CD4-positive, CD25-positive, alpha-beta regulatory T cell (primary cell): ENCODE data around the gene ITSN1. TPM values are rescaled to one million over a fixed set of nuclear protein-coding genes. Genes with fewer than 3 reads are reported as not detected.

Experiments used
- ATAC-seq, 2 donors: fragments of 150-1000 bp; cut with Tn5 transposase; one replicate each; pipeline ENCODE4 v1.10.0; 2021; ENCODE audit warnings: low read depth in 2 of 2, moderate number of reproducible peaks in 2 of 2, moderate library complexity in 1 of 2
- DNase-seq, 3 donors: peaks; one replicate each; pipeline versions ENCODE4 v3.0.0 to v3.0.0-alpha.2; 2012 to 2022; ENCODE audit warnings: mixed read lengths in 1 of 3
- H3K27ac ChIP-seq: one replicate; pipeline ENCODE4 v1.7.0; 2013; ENCODE audit warnings: mild to moderate bottlenecking, low read length; ENCODE audit not compliant: insufficient read depth, poor library complexity, severe bottlenecking
- H3K27me3 ChIP-seq: one replicate; pipeline ENCODE4 v1.7.0; 2013; ENCODE audit warnings: low read length; ENCODE audit not compliant: control insufficient read depth, insufficient read depth
- H3K36me3 ChIP-seq: one replicate; pipeline ENCODE4 v1.7.0; 2013; ENCODE audit warnings: mild to moderate bottlenecking, low read length, moderate library complexity; ENCODE audit not compliant: control insufficient read depth, insufficient read depth
- H3K4me1 ChIP-seq: 2 replicates; pipeline ENCODE4 v1.7.0; 2013; ENCODE audit warnings: mild to moderate bottlenecking, low read length; ENCODE audit not compliant: insufficient read depth, control insufficient read depth, poor library complexity, severe bottlenecking
- H3K4me3 ChIP-seq: one replicate; pipeline ENCODE4 v1.7.0; 2013; ENCODE audit warnings: low read depth, mild to moderate bottlenecking, low read length, moderate library complexity
- H3K9me3 ChIP-seq, 2 experiments: 1 replicate in 1 of 2; 2 replicates in 1 of 2; pipeline ENCODE4 v1.7.0; 2013; ENCODE audit warnings: low read length in 2 of 2, mild to moderate bottlenecking in 1 of 2, moderate library complexity in 1 of 2; ENCODE audit not compliant: control insufficient read depth in 2 of 2
- H3K27ac Mint-ChIP-seq, 3 donors: one replicate each; pipeline ENCODE4 v1.8.0; 2020 to 2022; ENCODE audit warnings: mild to moderate bottlenecking in 3 of 3, mixed read lengths in 3 of 3, moderate library complexity in 2 of 3
- H3K27me3 Mint-ChIP-seq: one replicate; pipeline ENCODE4 v1.8.0; 2022; ENCODE audit warnings: mild to moderate bottlenecking, mixed read lengths
- H3K36me3 Mint-ChIP-seq: one replicate; pipeline ENCODE4 v1.8.0; 2020; ENCODE audit warnings: mixed read lengths
- H3K4me1 Mint-ChIP-seq, 4 donors: one replicate each; pipeline ENCODE4 v1.8.0; 2020 to 2022; ENCODE audit warnings: mixed read lengths in 4 of 4, mild to moderate bottlenecking in 1 of 4
- H3K4me3 Mint-ChIP-seq, 4 donors: one replicate each; pipeline ENCODE4 v1.8.0; 2020 to 2022; ENCODE audit warnings: mild to moderate bottlenecking in 4 of 4, mixed read lengths in 4 of 4, moderate library complexity in 3 of 4
- H3K9me3 Mint-ChIP-seq, 7 donors: one replicate each; pipeline ENCODE4 v1.8.0; 2020 to 2022; ENCODE audit warnings: mixed read lengths in 7 of 7, mild to moderate bottlenecking in 3 of 7, moderate library complexity in 2 of 7
- polyA plus RNA-seq, 4 donors: library from polyadenylated mRNA; unstranded; fragments of 300-500 nt; fragmentation: Illumina TruSeq; gene quantifications; one replicate each; pipeline ENCODE4 v1.2.3, GENCODE V29; 2021
- total RNA-seq: library from RNA; stranded (reverse); gene quantifications from one replicate; pipeline ENCODE4 v1.2.3, GENCODE V29; 2022

The ITSN1 gene
- total and polyA plus RNA-seq, 5 donors from 2014 or later, result 0.17 to 1.1 (median 0.44) TPM

GRCh38 chr21:33685613-33686197, 43.4 kb downstream of the ITSN1 start:
- Mint-ChIP-seq H3K4me1 (peaks cover 0 to 6% (median 0%) of the 10 kb centered on the region in 4 donors), H3K9me3 (no peaks in the 10 kb centered on the region), H3K27ac (no peak overlapping the region), H3K4me3 (no peak overlapping the region), H3K27me3 (peaks cover 42% of the 10 kb centered on the region), H3K36me3 (no peaks in the 10 kb centered on the region)
- DNase-seq (no peak), ATAC-seq (no peak)
- H3K36me3 ChIP-seq, result no peaks in the 10 kb centered on the region
- H3K9me3 ChIP-seq, result no peaks in the 10 kb centered on the region
- no peak overlapping the region for H3K4me3 ChIP-seq
- peaks cover 4% of the 10 kb centered on the region for H3K27me3 ChIP-seq
- no peaks in the 10 kb centered on the region for H3K4me1 ChIP-seq
- no peak overlapping the region for H3K27ac ChIP-seq

GRCh38 chr21:33686386-33686785, 44.1 kb downstream of the ITSN1 start:
- no peak overlapping the region for H3K27ac Mint-ChIP-seq

GRCh38 chr21:33687634-33688033, 45.3 kb downstream of the ITSN1 start:
- no peak for DNase-seq
- H3K36me3 ChIP-seq, result no peaks in the 10 kb centered on the region
- H3K27me3 ChIP-seq, result peaks cover 4% of the 10 kb centered on the region
- no peaks in the 10 kb centered on the region for H3K9me3 Mint-ChIP-seq
- peaks cover 43% of the 10 kb centered on the region for H3K27me3 Mint-ChIP-seq
- no peaks in the 10 kb centered on the region for H3K9me3 ChIP-seq
- no peaks in the 10 kb centered on the region for H3K4me1 ChIP-seq
- no peak overlapping the region for H3K4me3 Mint-ChIP-seq
- H3K4me1 Mint-ChIP-seq, result peaks cover 0 to 2% (median 0%) of the 10 kb centered on the region in 4 donors
- H3K36me3 Mint-ChIP-seq, result no peaks in the 10 kb centered on the region
- H3K27ac ChIP-seq, result no peak overlapping the region
- no peak overlapping the region for H3K27ac Mint-ChIP-seq
- ATAC-seq, result no peak
- H3K4me3 ChIP-seq, result no peak overlapping the region

More at GRCh38 chr21:33686386-33686785, 44.1 kb downstream of the ITSN1 start:
- Histone ChIP-seq H3K4me1 (no peaks in the 10 kb centered on the region), H3K27me3 (peaks cover 4% of the 10 kb centered on the region), H3K4me3 (no peak overlapping the region), H3K27ac (no peak overlapping the region), H3K36me3 (no peaks in the 10 kb centered on the region), H3K9me3 (no peaks in the 10 kb centered on the region)
- no peaks in the 10 kb centered on the region for H3K36me3 Mint-ChIP-seq
- peaks cover 42% of the 10 kb centered on the region for H3K27me3 Mint-ChIP-seq
- ATAC-seq, result no peak
- H3K4me3 Mint-ChIP-seq, result no peak overlapping the region
- no peaks in the 10 kb centered on the region for H3K9me3 Mint-ChIP-seq
- H3K4me1 Mint-ChIP-seq, result peaks cover 0 to 2% (median 0%) of the 10 kb centered on the region in 4 donors
- no peak for DNase-seq

GRCh38 chr21:33688353-33688752, 46.1 kb downstream of the ITSN1 start:
- H3K4me1 ChIP-seq, result no peaks in the 10 kb centered on the region
- H3K9me3 Mint-ChIP-seq, result no peaks in the 10 kb centered on the region
- no peak overlapping the region for H3K4me3 ChIP-seq
- no peak overlapping the region for H3K4me3 Mint-ChIP-seq
- H3K9me3 ChIP-seq, result no peaks in the 10 kb centered on the region
- no peak overlapping the region for H3K27ac ChIP-seq
- ATAC-seq, result no peak
- H3K36me3 ChIP-seq, result no peaks in the 10 kb centered on the region
- H3K36me3 Mint-ChIP-seq, result no peaks in the 10 kb centered on the region
- DNase-seq, result no peak
- no peak overlapping the region for H3K27ac Mint-ChIP-seq
- H3K4me1 Mint-ChIP-seq, result peaks cover 0 to 2% (median 0%) of the 10 kb centered on the region in 4 donors
- H3K27me3 ChIP-seq, result peaks cover 4% of the 10 kb centered on the region
- peaks cover 45% of the 10 kb centered on the region for H3K27me3 Mint-ChIP-seq

GRCh38 chr21:33690874-33691273, 48.6 kb downstream of the ITSN1 start:
- no peak for ATAC-seq
- H3K27ac Mint-ChIP-seq, result peak overlapping the region in 1 of 3 donors; percentile 62

GRCh38 chr21:33691945-33692603, 49.8 kb downstream of the ITSN1 start:
- DNase-seq (no peak), ATAC-seq (no peak)
- no peaks in the 10 kb centered on the region for H3K9me3 ChIP-seq
- H3K4me1 Mint-ChIP-seq, result peaks cover 0 to 2% (median 0%) of the 10 kb centered on the region in 4 donors
- H3K4me3 ChIP-seq, result no peak overlapping the region
- H3K4me1 ChIP-seq, result no peaks in the 10 kb centered on the region
- no peaks in the 10 kb centered on the region for H3K36me3 Mint-ChIP-seq
- peaks cover 36% of the 10 kb centered on the region for H3K27me3 Mint-ChIP-seq
- no peaks in the 10 kb centered on the region for H3K36me3 ChIP-seq
- no peak overlapping the region for H3K27ac ChIP-seq
- no peak overlapping the region for H3K4me3 Mint-ChIP-seq
- H3K27me3 ChIP-seq, result no peaks in the 10 kb centered on the region
- no peaks in the 10 kb centered on the region for H3K9me3 Mint-ChIP-seq
- no peak overlapping the region for H3K27ac Mint-ChIP-seq

More at GRCh38 chr21:33690874-33691273, 48.6 kb downstream of the ITSN1 start:
- H3K4me3 Mint-ChIP-seq, result no peak overlapping the region
- H3K27me3 Mint-ChIP-seq, result peaks cover 45% of the 10 kb centered on the region
- Histone ChIP-seq H3K36me3 (no peaks in the 10 kb centered on the region), H3K4me1 (no peaks in the 10 kb centered on the region), H3K27ac (no peak overlapping the region), H3K9me3 (no peaks in the 10 kb centered on the region), H3K27me3 (no peaks in the 10 kb centered on the region), H3K4me3 (no peak overlapping the region)
- no peaks in the 10 kb centered on the region for H3K9me3 Mint-ChIP-seq
- no peaks in the 10 kb centered on the region for H3K36me3 Mint-ChIP-seq
- DNase-seq, result no peak
- H3K4me1 Mint-ChIP-seq, result peaks cover 0 to 2% (median 0%) of the 10 kb centered on the region in 4 donors

- DNase-seq (no peak), ATAC-seq (no peak)
- Histone ChIP-seq H3K9me3 (no peaks in the 10 kb centered on the region), H3K4me1 (no peaks in the 10 kb centered on the region), H3K27me3 (peaks cover 5% of the 10 kb centered on the region), H3K27ac (no peak overlapping the region), H3K4me3 (no peak overlapping the region), H3K36me3 (no peaks in the 10 kb centered on the region)
- Mint-ChIP-seq H3K36me3 (no peaks in the 10 kb centered on the region), H3K4me1 (peaks cover 0 to 2% (median 0%) of the 10 kb centered on the region in 4 donors), H3K27me3 (peaks cover 32% of the 10 kb centered on the region), H3K9me3 (no peaks in the 10 kb centered on the region), H3K27ac (no peak overlapping the region), H3K4me3 (no peak overlapping the region)
Measured at GRCh38 chr21:33695813-33696212, 53.5 kb downstream of the ITSN1 start.

GRCh38 chr21:33696465-33696864, 54.2 kb downstream of the ITSN1 start:
- Histone ChIP-seq H3K4me1 (no peaks in the 10 kb centered on the region), H3K4me3 (no peak overlapping the region), H3K9me3 (no peaks in the 10 kb centered on the region), H3K27me3 (peaks cover 5% of the 10 kb centered on the region), H3K36me3 (no peaks in the 10 kb centered on the region), H3K27ac (no peak overlapping the region)
- Mint-ChIP-seq H3K9me3 (no peaks in the 10 kb centered on the region), H3K27me3 (peaks cover 32% of the 10 kb centered on the region), H3K36me3 (no peaks in the 10 kb centered on the region), H3K27ac (no peak overlapping the region), H3K4me3 (no peak overlapping the region), H3K4me1 (no peaks in the 10 kb centered on the region)
- ATAC-seq (no peak), DNase-seq (no peak)
